Hematopoietic multipotent progenitor cell treated with erythropoietin and hydrocortisone succinate and interleukin-3 and kit ligand, for 15 days (in vitro differentiated cells): ENCODE results near the gene DAGLB.
A peak's percentile ranks its signal among the peaks of the same experiment; 100 is the strongest.
"Not testable (repeated sequence)": the region's sequence is repeated elsewhere in the genome, so short reads cannot be mapped to it uniquely, and the experiment has no call there.

Experiments used
- DNase-seq: peaks from one replicate; pipeline ENCODE4 v3.0.0-alpha.2; 2015; ENCODE audit warnings: low spot score

The DAGLB gene

GRCh38 chr7:6397759-6398495, 49.8 kb downstream of the DAGLB start:
- not testable (repeated sequence) for DNase-seq

- DNase-seq: no peak
Measured at GRCh38 chr7:6395898-6396595, 51.7 kb downstream of the DAGLB start.

GRCh38 chr7:6394114-6394513, 53.6 kb downstream of the DAGLB start:
- DNase-seq: no peak

GRCh38 chr7:6393667-6394056, 54.1 kb downstream of the DAGLB start:
- peak; percentile 40 for DNase-seq

- peak; percentile 92 for DNase-seq
Measured at GRCh38 chr7:6392712-6393666, 54.8 kb downstream of the DAGLB start.

GRCh38 chr7:6389728-6390127, 58.0 kb downstream of the DAGLB start:
- no peak for DNase-seq

- no peak for DNase-seq
Measured at GRCh38 chr7:6387734-6388294, 59.9 kb downstream of the DAGLB start.

- DNase-seq: no peak
Measured at GRCh38 chr7:6386779-6387178, 61.0 kb downstream of the DAGLB start.

GRCh38 chr7:6385909-6386560, 61.7 kb downstream of the DAGLB start:
- DNase-seq: no peak

GRCh38 chr7:6385110-6385781, 62.5 kb downstream of the DAGLB start:
- no peak for DNase-seq

- no peak for DNase-seq
Measured at GRCh38 chr7:6384327-6384726, 63.4 kb downstream of the DAGLB start.

- no peak for DNase-seq
Measured at GRCh38 chr7:6382817-6383216, 64.9 kb downstream of the DAGLB start.

- not testable (repeated sequence) for DNase-seq
Measured at GRCh38 chr7:6381846-6382245, 65.9 kb downstream of the DAGLB start.

- DNase-seq: no peak
Measured at GRCh38 chr7:6380310-6381095, 67.3 kb downstream of the DAGLB start.

GRCh38 chr7:6379886-6380285, 67.9 kb downstream of the DAGLB start:
- DNase-seq: no peak

- DNase-seq: not testable (repeated sequence)
Measured at GRCh38 chr7:6378556-6378955, 69.2 kb downstream of the DAGLB start.

GRCh38 chr7:6376820-6377219, 70.9 kb downstream of the DAGLB start:
- DNase-seq: no peak

GRCh38 chr7:6375348-6376101, 72.2 kb downstream of the DAGLB start:
- peak; percentile 27 for DNase-seq

- no peak for DNase-seq
Measured at GRCh38 chr7:6367701-6368211, 80.0 kb downstream of the DAGLB start.
